Type B pancreatic cell (in vitro differentiated cells): ENCODE results near the gene SNAPC3. TPM values are rescaled to one million over a fixed set of nuclear protein-coding genes. Genes with fewer than 3 reads are reported as not detected.

ENCODE experiments used
- DNase-seq: peaks from one replicate; pipeline ENCODE4 v3.0.0; 2021; ENCODE audit warnings: mixed read lengths; ENCODE audit not compliant: unreplicated experiment; ENCODE audit errors: extremely low spot score
- H3K27ac Mint-ChIP-seq: 2 replicates; pipeline ENCODE4 v1.8.0; 2021; ENCODE audit warnings: mild to moderate bottlenecking, mixed read lengths
- H3K27me3 Mint-ChIP-seq: 2 replicates; pipeline ENCODE4 v1.8.0; 2021; ENCODE audit warnings: mixed read lengths
- H3K36me3 Mint-ChIP-seq: 2 replicates; pipeline ENCODE4 v1.8.0; 2021; ENCODE audit warnings: mixed read lengths
- H3K4me1 Mint-ChIP-seq: one replicate; pipeline ENCODE4 v1.8.0; 2021; ENCODE audit warnings: mixed read lengths; ENCODE audit not compliant: unreplicated experiment
- H3K4me3 Mint-ChIP-seq: 2 replicates; pipeline ENCODE4 v1.8.0; 2021; ENCODE audit warnings: mild to moderate bottlenecking, mixed read lengths
- H3K9me3 Mint-ChIP-seq: 2 replicates; pipeline ENCODE4 v1.8.0; 2021; ENCODE audit warnings: mixed read lengths
- total RNA-seq: library from RNA; stranded (reverse); gene quantifications from 2 replicates; pipeline ENCODE4 v1.2.1, GENCODE V29; 2021; ENCODE audit warnings: low replicate concordance
- TF ChIP-seq, protein P1 (sequence below): fragments of 200-600 bp; sonication (generic); conservative IDR thresholded peaks from 2 replicates; pipeline ENCODE4 v1.5.0; 2021; ENCODE audit warnings: antibody characterized with exemption, mild to moderate bottlenecking

The SNAPC3 gene
- total RNA-seq, 1 donor from 2014 or later, result 42.6 TPM

GRCh38 chr9:15444141-15444540 is 21.5 kb downstream of the SNAPC3 start:
- DNase-seq, result no peak
- TF ChIP-seq, protein P1, sequence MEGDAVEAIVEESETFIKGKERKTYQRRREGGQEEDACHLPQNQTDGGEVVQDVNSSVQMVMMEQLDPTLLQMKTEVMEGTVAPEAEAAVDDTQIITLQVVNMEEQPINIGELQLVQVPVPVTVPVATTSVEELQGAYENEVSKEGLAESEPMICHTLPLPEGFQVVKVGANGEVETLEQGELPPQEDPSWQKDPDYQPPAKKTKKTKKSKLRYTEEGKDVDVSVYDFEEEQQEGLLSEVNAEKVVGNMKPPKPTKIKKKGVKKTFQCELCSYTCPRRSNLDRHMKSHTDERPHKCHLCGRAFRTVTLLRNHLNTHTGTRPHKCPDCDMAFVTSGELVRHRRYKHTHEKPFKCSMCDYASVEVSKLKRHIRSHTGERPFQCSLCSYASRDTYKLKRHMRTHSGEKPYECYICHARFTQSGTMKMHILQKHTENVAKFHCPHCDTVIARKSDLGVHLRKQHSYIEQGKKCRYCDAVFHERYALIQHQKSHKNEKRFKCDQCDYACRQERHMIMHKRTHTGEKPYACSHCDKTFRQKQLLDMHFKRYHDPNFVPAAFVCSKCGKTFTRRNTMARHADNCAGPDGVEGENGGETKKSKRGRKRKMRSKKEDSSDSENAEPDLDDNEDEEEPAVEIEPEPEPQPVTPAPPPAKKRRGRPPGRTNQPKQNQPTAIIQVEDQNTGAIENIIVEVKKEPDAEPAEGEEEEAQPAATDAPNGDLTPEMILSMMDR, result no peak
- H3K4me1 Mint-ChIP-seq, result no peaks in the 10 kb centered on the region
- H3K4me3 Mint-ChIP-seq, result no peak overlapping the region
- peaks cover 4% of the 10 kb centered on the region for H3K9me3 Mint-ChIP-seq
- no peaks in the 10 kb centered on the region for H3K27me3 Mint-ChIP-seq
- H3K36me3 Mint-ChIP-seq, result peaks cover 67% of the 10 kb centered on the region
- H3K27ac Mint-ChIP-seq, result no peak overlapping the region

DNA sequence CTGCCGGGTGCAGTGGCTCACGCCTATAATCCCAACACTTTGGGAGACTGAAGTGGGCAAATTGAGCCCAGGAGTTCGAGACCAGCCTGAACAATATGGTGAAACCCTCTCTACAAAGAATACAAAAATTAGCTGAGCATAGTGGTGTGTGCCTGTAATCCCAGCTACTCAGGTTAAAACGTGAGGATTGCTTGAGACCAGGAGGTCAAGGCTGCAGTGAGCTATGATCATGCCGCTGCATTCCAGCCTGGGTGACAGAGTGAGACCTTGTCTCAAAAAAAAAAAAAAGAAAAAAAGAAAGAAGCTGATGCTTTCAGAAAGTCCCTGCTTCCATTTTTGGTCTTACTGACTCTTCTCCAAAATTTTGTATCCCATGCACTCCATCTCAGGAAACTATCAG is 31.3 kb downstream of the SNAPC3 start:
- no peak for DNase-seq
- Mint-ChIP-seq H3K36me3 (peaks cover 36% of the 10 kb centered on the region), H3K9me3 (no peaks in the 10 kb centered on the region)

GRCh38 chr9:15461056-15461455 is 38.4 kb downstream of the SNAPC3 start:
- TF ChIP-seq, protein P1, result no peak
- Mint-ChIP-seq H3K27ac (no peak overlapping the region), H3K9me3 (no peaks in the 10 kb centered on the region), H3K4me3 (no peak overlapping the region), H3K27me3 (no peaks in the 10 kb centered on the region), H3K36me3 (peaks cover 35% of the 10 kb centered on the region), H3K4me1 (no peaks in the 10 kb centered on the region)
- no peak for DNase-seq

More for the DNA sequence above, 31.3 kb downstream of the SNAPC3 start:
- H3K27ac Mint-ChIP-seq, result no peak overlapping the region
- TF ChIP-seq, protein P1, result no peak
- H3K4me3 Mint-ChIP-seq, result no peak overlapping the region
- H3K27me3 Mint-ChIP-seq, result no peaks in the 10 kb centered on the region
- no peaks in the 10 kb centered on the region for H3K4me1 Mint-ChIP-seq

- no peaks in the 10 kb centered on the region for H3K9me3 Mint-ChIP-seq
- TF ChIP-seq, protein P1, result no peak
- no peaks in the 10 kb centered on the region for H3K27me3 Mint-ChIP-seq
- no peak overlapping the region for H3K27ac Mint-ChIP-seq
- peaks cover 34% of the 10 kb centered on the region for H3K36me3 Mint-ChIP-seq
- no peak overlapping the region for H3K4me3 Mint-ChIP-seq
- H3K4me1 Mint-ChIP-seq, result no peaks in the 10 kb centered on the region
- no peak for DNase-seq
Observed at GRCh38 chr9:15461601-15462000, 38.9 kb downstream of the SNAPC3 start.

DNA sequence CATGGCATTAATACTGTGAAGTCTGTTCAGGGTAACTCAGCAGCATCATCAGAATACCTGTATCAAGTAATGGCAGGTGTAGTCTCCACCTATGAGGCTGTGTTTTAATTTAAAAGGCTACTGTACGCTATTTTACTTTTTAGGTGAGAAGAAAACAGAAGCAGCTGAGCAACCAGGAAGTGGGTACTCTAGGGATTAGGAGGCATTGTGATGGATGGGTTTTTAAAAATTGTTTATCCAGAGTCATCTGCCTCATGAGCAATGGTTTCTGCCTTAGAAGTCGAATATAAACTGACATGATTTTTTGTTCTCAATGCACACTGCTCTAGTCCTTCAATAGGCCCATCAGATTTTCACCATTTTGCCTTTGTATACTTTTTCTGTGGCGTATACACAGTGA is 45.5 kb downstream of the SNAPC3 start:
- Mint-ChIP-seq H3K27me3 (no peaks in the 10 kb centered on the region), H3K4me1 (no peaks in the 10 kb centered on the region), H3K4me3 (no peak overlapping the region), H3K27ac (peak overlapping the region; percentile 32), H3K9me3 (no peaks in the 10 kb centered on the region), H3K36me3 (peaks cover 12% of the 10 kb centered on the region)
- TF ChIP-seq, protein P1, result no peak
- no peak for DNase-seq

DNA sequence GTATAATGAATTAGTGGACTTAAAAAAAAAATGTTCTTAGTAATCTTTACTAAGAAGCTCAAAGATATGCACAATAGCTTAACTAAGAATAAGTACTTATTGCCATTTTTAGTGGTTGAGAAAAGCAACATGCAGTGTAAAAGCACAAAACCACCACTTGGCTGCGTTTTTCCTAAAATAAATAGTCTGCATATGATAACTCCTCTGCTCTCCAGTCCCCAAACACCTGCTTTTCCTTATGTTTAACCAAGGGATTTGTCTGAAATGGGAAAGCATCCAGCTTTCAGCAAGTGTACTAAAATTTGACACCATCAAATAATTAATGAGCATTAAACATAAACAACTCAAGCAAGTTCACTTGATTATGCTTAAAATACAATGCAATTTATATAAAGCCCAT is 46.7 kb downstream of the SNAPC3 start:
- Mint-ChIP-seq H3K4me3 (no peak overlapping the region), H3K9me3 (no peaks in the 10 kb centered on the region), H3K4me1 (no peaks in the 10 kb centered on the region), H3K27me3 (no peaks in the 10 kb centered on the region), H3K36me3 (peaks cover 17% of the 10 kb centered on the region), H3K27ac (no peak overlapping the region)
- TF ChIP-seq, protein P1, result peak; percentile 31
- no peak for DNase-seq
